NCI-H1694 treated with DMSO at 0.1 percent for 48 hours (cell line): ENCODE measurements around the gene RTN4RL1.
A peak's percentile ranks its signal among the peaks of the same experiment; 100 is the strongest.
"Not testable (repeated sequence)": the region's sequence is repeated elsewhere in the genome, so short reads cannot be mapped to it uniquely, and the experiment has no call there.

Experiments used
- DNase-seq: peaks from one replicate; lab custom pipeline; 2025; lab: John Stamatoyannopoulos, UW

Gene RTN4RL1

GRCh38 chr17:2025622-2026309 is 632 bp upstream of the RTN4RL1 start:
- peak; percentile 85 for DNase-seq

DNA sequence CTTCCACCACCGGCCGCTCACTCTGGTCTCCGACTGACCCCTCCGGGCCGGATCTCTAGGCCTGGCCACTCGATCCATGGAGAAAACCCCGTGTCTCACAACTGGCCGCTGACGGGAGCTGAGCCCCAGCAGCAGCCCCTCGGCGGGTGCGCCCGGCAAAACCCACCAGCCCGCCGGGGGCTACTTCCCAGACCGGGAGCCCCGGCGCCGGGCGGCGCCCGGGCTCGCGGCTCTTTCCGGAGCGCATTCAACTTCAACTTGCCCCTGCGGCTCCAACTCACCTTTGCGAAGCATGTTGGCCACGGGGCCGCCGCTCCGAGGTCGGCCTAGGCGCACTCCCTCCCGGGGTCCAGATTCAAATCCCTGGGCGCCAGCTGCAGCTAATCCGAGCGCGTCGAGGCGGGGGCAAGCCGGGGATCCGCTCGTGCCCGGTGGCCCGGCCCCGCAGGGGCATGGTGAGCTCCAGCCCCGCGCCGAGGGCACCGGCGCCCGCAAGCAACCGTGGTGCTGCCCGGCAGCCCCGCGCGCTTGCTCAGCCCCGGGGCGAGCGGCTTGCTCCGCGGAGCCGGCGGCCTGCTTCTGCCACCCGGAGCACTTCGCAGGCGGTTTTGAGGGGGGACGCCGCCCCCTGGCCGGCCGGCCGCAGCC is 438 bp downstream of the RTN4RL1 start:
- no peak for DNase-seq

DNA sequence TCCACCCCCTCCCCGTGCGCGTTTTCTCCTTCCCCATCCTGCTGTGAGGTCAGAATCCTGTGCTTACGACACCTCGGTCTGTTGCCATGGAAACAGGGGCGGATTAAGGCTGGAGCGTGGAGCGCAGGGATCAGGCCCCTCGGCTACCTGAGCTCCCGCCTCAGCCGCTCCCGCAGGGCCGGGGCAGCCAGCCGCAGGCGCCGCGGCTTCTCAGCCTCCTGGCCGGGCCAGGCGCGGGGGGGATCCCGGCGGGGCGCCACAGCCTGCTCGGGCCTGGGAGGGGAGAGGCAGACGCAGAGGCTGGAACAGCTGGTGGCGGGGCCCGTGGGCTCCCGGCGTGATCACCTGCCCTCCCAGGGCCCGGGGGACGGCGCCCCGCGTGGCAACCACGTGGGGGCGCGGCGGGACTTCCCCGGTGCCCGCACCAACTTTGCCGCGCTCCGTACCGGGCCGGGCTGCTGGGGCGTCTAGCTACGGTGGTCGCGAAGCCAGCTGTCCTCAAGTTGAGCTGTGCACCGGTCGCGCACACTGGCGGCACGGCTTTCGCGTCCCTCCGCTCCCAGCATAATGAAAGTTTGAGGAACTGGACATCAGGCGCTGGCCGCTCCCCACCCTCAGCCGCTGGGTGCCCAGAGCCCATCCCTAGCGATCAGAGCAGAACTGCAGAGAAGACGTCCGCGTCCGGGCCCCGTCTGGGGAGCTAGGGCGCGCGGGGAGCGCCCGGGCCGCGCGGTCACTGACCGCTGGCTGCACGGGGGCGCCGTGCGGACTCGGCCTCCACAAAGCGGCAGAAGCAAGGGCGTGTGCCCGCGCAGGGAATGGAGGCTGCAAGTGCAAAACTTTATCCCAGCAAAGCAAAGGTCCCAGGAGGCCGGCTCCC is 1.2 kb downstream of the RTN4RL1 start:
- DNase-seq = no peak

GRCh38 chr17:2023256-2023655 is 1.9 kb downstream of the RTN4RL1 start:
- no peak for DNase-seq

- no peak for DNase-seq
Observed at GRCh38 chr17:2022647-2023240, 2.4 kb downstream of the RTN4RL1 start.

- no peak for DNase-seq
Observed at GRCh38 chr17:2020721-2021120, 4.4 kb downstream of the RTN4RL1 start.

- DNase-seq = no peak
Observed at GRCh38 chr17:2019723-2020122, 5.4 kb downstream of the RTN4RL1 start.

DNA sequence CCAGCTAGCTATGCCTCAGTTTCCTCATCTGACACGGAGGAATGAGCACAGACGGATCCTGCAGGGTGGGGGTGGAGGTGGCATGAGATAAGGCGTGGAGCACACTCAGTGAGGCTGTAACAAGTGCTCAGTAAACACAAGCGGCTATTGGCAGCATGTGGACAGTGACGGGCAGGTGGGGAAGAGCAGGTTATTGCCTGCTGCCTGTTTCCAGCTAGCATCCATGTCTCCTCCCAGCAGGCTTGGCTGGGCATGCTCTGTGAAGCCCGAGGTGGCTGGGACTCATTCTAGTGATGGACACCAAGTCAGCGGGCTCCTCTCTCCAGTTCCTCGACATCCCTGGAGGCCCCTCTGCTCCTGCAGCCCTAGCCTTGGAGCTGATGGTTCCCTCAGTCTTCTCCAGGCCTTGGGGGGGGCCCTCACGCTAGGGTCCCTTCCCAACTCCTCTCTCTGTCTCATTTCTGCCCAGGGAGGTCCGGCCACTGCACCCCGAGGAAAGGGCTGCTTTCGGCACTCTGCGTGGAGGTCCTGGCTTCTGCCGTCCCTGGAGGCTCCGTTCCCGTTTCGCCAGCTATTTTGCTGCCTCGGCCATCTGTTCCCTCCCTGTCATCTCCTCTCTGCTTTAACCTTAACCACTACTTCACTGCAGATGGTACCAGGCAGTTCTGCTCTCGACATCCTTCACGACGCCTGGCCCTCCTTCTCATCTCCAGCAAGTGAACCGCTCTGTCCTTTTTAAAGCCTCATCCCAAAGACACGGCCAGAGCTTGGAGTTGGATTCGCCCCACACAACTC is 6.2 kb downstream of the RTN4RL1 start:
- DNase-seq = peak; percentile 48

DNA sequence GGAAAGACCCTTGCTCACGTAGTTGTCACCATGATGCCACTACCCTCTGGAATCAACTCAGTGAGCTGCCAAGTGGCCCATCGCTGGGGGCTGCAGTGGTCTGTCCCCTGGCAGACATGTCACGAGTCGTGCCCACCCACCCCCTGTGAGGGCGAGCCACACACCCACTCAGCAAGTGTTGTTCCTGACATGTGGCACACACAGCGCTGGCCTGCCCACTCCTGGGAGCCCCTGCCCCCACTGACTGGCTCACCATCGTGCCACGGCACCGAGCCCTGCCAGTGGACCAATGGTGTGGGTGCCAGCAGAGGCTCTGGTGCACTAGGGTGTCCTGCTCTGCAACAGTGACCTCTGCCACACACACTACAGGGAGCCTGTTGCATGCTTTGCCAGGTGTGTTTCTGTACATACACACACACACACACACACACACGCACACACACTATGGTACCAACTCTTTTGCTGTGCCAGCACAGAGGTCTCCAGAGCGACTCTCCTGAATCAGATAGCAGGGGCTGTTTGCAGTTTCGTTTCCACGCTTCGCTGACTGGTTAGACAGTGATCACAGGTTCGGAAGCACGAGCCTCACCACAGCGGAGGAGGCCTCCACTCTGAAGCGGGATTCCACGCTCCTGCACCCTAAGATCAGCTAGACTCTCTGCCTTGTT is 7.7 kb downstream of the RTN4RL1 start:
- peak; percentile 25 for DNase-seq

GRCh38 chr17:2016494-2016893 is 8.6 kb downstream of the RTN4RL1 start:
- DNase-seq = no peak

DNA sequence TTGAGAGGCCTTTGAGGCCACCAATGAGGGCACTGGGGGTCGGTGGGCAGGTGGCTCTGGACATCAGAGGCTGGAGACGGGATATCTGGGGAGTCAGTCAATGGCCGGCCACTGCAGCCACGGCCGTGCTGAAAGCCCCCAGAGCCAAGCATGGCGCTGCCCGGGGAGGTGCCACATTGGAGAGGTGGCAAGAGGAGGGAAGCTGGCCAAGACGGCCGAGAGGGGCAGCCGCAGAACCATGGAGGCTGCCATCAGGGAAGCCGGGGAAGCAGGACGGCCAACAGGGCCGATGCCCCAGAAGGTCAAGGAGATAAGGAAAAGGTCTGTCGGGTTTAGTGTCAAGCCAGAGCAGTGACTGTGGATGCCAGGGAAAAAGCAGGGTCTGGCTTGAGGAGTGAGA is 9.8 kb downstream of the RTN4RL1 start:
- no peak for DNase-seq

DNA sequence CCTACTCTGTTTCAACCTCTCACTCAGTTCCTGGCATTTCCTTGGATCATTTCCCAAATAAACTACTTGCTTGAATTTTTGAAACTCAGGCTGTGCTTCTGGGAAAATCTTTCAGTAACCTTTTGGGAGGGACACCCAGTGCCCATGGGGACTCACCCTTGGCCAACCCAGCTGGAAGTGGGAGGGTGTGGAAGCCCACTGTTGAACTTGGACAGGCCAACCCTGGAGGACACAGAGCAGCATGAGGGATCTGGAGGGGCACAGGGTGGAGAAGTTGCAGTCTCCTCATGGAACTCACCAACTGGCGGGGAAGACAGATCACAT is 11.2 kb downstream of the RTN4RL1 start:
- no peak for DNase-seq

DNA sequence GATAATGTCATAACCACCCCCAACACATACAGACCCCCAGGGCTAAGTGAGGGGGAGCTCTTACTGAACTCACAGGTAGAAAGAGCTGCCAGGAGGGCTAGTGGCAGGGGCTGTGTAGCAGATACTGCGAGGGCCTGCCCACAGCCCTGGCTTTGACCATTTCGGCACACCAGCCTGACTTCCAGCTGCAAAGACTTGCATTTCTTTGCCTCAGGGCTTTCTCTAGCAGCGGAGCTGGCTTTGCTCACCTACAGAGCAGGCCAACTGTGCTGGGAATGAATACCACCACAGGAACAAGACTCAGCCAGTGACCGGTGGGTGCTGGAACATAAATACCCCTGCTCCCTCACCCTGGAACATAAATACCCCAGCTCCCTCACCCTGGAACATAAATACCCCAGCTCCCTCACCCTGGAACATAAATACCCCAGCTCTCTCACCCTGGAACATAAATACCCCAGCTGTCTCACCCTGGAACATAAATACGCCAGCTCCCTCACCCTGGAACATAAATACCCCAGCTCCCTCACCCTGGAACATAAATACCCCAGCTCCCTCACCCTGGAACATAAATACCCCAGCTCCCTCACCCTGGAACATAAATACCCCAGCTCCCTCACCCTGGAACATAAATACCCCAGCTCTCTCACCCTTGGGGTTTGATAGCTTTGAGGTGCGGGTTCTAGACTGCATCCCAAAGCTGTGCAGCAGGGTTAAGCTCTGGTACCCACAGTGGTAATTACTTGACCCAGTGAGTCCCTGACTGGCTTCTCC is 11.7 kb downstream of the RTN4RL1 start:
- DNase-seq = not testable (repeated sequence)

DNA sequence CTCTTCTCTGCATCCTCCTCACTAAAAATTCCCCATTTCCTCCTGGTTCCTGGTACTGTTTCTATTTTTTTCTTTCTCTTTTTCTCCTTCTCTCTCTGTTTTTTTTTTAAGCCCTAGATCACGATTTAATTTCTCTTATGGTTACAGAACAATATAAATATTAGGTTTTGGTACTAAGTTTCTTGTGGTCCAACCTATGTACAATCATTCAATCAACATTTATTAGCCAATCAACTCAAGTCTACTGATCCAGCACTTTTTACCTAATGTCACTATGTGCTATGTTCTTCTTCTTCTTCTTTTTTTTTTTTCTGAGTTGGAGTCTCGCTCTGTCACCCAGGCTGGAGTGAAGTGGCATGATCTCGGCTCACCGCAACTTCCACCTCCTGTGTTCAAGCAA is 12.6 kb downstream of the RTN4RL1 start:
- DNase-seq = no peak

- DNase-seq = no peak
Observed at GRCh38 chr17:2011411-2012371, 13.4 kb downstream of the RTN4RL1 start.

- DNase-seq = no peak
Observed at GRCh38 chr17:2009737-2010136, 15.4 kb downstream of the RTN4RL1 start.

DNA sequence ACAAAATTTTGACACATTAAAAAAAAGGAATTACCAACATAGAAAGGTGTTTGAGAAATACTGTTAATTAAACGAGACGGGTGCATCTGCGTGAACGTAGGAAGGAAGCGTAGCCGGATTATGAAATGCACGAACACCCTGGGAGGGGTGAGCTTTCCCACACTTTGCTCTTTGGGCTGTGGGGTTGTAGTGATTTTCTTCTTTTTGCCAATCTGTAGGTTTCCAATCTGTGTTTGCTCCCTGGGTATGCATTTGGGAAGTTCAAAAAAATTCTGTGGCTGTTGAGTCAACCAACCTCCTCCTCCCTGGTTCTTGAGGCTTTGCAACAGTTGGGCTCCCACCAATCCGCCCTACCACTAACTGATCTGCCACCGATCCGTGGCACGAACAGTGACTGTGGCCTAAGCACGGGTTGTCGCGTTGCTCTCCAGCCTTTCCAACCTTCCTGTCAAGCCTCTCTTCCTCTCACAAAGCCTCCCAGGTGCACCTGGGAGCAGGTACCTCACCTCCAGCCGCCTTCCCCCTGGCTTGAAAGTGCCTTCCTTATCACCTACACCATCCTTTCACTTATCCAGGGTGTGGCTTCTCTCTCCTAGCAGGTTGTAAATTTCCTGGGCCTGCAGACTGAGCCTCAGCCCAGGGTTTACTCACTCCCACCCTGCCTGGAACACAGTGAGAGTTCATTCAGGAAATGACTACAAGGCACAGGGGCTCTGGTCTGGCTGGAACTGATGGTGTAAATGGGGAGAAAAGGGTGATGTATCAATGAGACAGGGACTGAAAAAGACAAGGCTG is 16.6 kb downstream of the RTN4RL1 start:
- no peak for DNase-seq

DNA sequence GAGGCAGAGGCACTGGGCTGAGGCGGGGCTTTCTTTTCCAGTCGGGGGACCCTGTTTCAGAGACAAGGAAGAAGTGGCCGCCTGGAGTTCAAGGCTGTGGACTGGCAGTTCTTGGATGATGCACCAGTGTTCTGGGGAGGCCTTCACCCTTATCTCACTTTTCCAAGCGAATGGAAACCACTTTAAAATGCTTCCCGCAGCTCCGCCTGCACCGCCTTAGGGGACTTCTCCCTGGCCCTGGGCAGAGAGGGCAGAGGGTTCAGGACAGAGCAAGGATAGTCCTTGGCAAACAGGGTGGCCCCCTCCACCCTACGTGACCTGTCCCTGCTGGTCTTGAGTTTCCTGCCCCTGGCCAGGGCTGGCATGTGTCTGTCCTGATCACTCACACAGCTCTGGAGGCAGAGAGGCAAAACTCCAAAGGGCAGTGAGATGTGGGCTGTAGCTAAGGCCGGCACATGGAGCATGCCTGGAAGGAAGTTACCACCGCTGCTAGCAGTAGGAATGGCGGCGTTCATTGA is 20.6 kb downstream of the RTN4RL1 start:
- no peak for DNase-seq
